GM23338 (cell line): ENCODE data around the gene DOCK4. TPM values are rescaled to one million over a fixed set of nuclear protein-coding genes. Genes with fewer than 3 reads are reported as not detected.

ENCODE experiments used
- ATAC-seq: fragments of 200-7000 bp; cut with Tn5 transposase; 3 replicates; pipeline ENCODE4 v1.9.1; 2020
- DNase-seq: peaks from one replicate; pipeline ENCODE4 v3.0.0-alpha.2; 2015; ENCODE audit warnings: low spot score
- H2AFZ ChIP-seq: fragments of 200-600 bp; sonication (generic); 2 replicates; pipeline ENCODE4 v1.8.0; 2016; ENCODE audit warnings: antibody characterized with exemption, mild to moderate bottlenecking, moderate library complexity
- H3F3A ChIP-seq: fragments of 200-600 bp; sonication (generic); replicated peaks from 2 replicates; pipeline ENCODE4 v1.8.0; 2017; ENCODE audit warnings: antibody characterized with exemption, mixed run types, low read depth
- H3K27ac ChIP-seq: fragments of 200-600 bp; sonication (generic); 2 replicates; pipeline ENCODE4 v1.6.1; 2016; ENCODE audit warnings: low read depth
- H3K27me3 ChIP-seq: fragments of 200-600 bp; sonication (generic); 2 replicates; pipeline ENCODE4 v1.8.0; 2016; ENCODE audit warnings: mild to moderate bottlenecking, mixed run types, moderate library complexity; ENCODE audit not compliant: insufficient read depth
- H3K36me3 ChIP-seq: fragments of 200-600 bp; sonication (generic); 2 replicates; pipeline ENCODE4 v1.8.0; 2016; ENCODE audit warnings: mild to moderate bottlenecking; ENCODE audit not compliant: insufficient read depth
- H3K4me1 ChIP-seq: fragments of 200-600 bp; sonication (generic); 2 replicates; pipeline ENCODE4 v1.8.0; 2016; ENCODE audit warnings: mild to moderate bottlenecking, moderate library complexity; ENCODE audit not compliant: insufficient read depth
- H3K4me2 ChIP-seq: fragments of 200-600 bp; sonication (generic); 2 replicates; pipeline ENCODE4 v1.7.1; 2017; ENCODE audit warnings: mixed run types
- H3K4me3 ChIP-seq: fragments of 200-600 bp; sonication (generic); 2 replicates; pipeline ENCODE4 v1.6.1; 2016; ENCODE audit warnings: mixed run types
- H3K79me2 ChIP-seq: fragments of 200-600 bp; sonication (generic); replicated peaks from 2 replicates; pipeline ENCODE4 v1.8.0; 2017; ENCODE audit warnings: mild to moderate bottlenecking; ENCODE audit not compliant: insufficient read depth
- H3K9me2 ChIP-seq: fragments of 200-600 bp; sonication (generic); 2 replicates; pipeline ENCODE4 v1.8.0; 2017; ENCODE audit not compliant: insufficient read depth
- H4K20me1 ChIP-seq: fragments of 200-600 bp; sonication (generic); replicated peaks from 2 replicates; pipeline ENCODE4 v1.8.0; 2017; ENCODE audit warnings: mild to moderate bottlenecking; ENCODE audit not compliant: insufficient read depth
- H3K27ac Mint-ChIP-seq: 2 replicates; pipeline ENCODE4 v1.8.0; 2020; ENCODE audit warnings: inconsistent platforms, mild to moderate bottlenecking, moderate library complexity, mixed read lengths
- H3K27me3 Mint-ChIP-seq: 3 replicates; pipeline ENCODE4 v1.8.0; 2022; ENCODE audit warnings: low read depth, mild to moderate bottlenecking, moderate library complexity, mixed read lengths, inconsistent platforms; ENCODE audit not compliant: insufficient read depth, poor library complexity
- H3K36me3 Mint-ChIP-seq: 3 replicates; pipeline ENCODE4 v1.8.0; 2021; ENCODE audit warnings: low read depth, mild to moderate bottlenecking, inconsistent platforms, moderate library complexity, mixed read lengths
- H3K4me1 Mint-ChIP-seq: 3 replicates; pipeline ENCODE4 v1.8.0; 2020; ENCODE audit warnings: mild to moderate bottlenecking, inconsistent platforms, mixed read lengths
- H3K4me3 Mint-ChIP-seq: 3 replicates; pipeline ENCODE4 v1.8.0; 2021; ENCODE audit warnings: moderate library complexity, mild to moderate bottlenecking, inconsistent platforms, mixed read lengths
- H3K9me3 Mint-ChIP-seq: 3 replicates; pipeline ENCODE4 v1.8.0; 2020; ENCODE audit warnings: moderate library complexity, mild to moderate bottlenecking, inconsistent platforms, mixed read lengths
- CREB1 ChIP-seq: fragments of 250-450 bp; sonication (Bioruptor Pico); IDR thresholded peaks from 2 replicates; pipeline ENCODE4 v1.5.0; 2020; ENCODE audit warnings: low read depth, mild to moderate bottlenecking, moderate library complexity
- ETS1 ChIP-seq: IDR thresholded peaks from 2 replicates; pipeline ENCODE4 v1.6.1; 2016; ENCODE audit warnings: antibody characterized with exemption
- EZH2phosphoT487 ChIP-seq: fragments of 200-600 bp; sonication (generic); IDR thresholded peaks from one replicate; pipeline ENCODE4 v1.8.1; 2018; ENCODE audit warnings: antibody characterized with exemption; ENCODE audit not compliant: unreplicated experiment
- NANOG ChIP-seq: IDR thresholded peaks from 2 replicates; pipeline ENCODE4 v1.6.1; 2016; ENCODE audit warnings: antibody characterized with exemption, borderline replicate concordance
- POLR2AphosphoS5 ChIP-seq: IDR thresholded peaks from 2 replicates; pipeline ENCODE4 v1.6.1; 2016; ENCODE audit warnings: antibody characterized with exemption, low read depth
- REST ChIP-seq: IDR thresholded peaks from one replicate; pipeline ENCODE4 v1.6.1; 2018; ENCODE audit warnings: antibody characterized with exemption; ENCODE audit not compliant: unreplicated experiment
- ZNF462 ChIP-seq: fragments of 250-450 bp; sonication (Bioruptor Pico); IDR thresholded peaks from 2 replicates; pipeline ENCODE4 v1.5.0; 2020; ENCODE audit warnings: mild to moderate bottlenecking, moderate library complexity
- polyA plus RNA-seq: library from polyadenylated mRNA; unstranded; fragments of >200 nt; fragmentation: Nextera tagmentation; extraction: Ambion mirVana; gene quantifications from 2 replicates; pipeline ENCODE4 v1.2.1, GENCODE V29; 2016
- total RNA-seq: library from RNA; depleted of rRNA; stranded (reverse); fragments of >200 nt; shearing (Covaris generic); gene quantifications from 2 replicates; pipeline ENCODE4 v1.2.3, GENCODE V29; 2014

The DOCK4 gene
- total and polyA plus RNA-seq, 2 experiments from 2014 or later: 6.3 to 33.8 TPM

- TF ChIP-seq ZNF462 (CRISPR knock-in tag): no peak
Measured at GRCh38 chr7:111750228-111750627, 456.0 kb downstream of the DOCK4 start (continued).

- TF ChIP-seq ETS1 (no peak), NANOG (no peak), POLR2AphosphoS5 (no peak), REST (no peak), EZH2phosphoT487 (no peak), CREB1 (CRISPR knock-in tag) (no peak)
- H3K27ac Mint-ChIP-seq: no peak overlapping the region
- DNase-seq (no peak), ATAC-seq (no peak)
- no peak overlapping the region for H3K4me2 ChIP-seq
- no peak overlapping the region for H3K27ac ChIP-seq
- no peak overlapping the region for H3K4me3 ChIP-seq
- peaks cover 16% of the 10 kb centered on the region for H3K36me3 Mint-ChIP-seq
- H3K79me2 ChIP-seq: no peaks in the 10 kb centered on the region
- no peaks in the 10 kb centered on the region for H3K4me1 ChIP-seq
- H3K9me3 Mint-ChIP-seq: no peaks in the 10 kb centered on the region
- no peaks in the 10 kb centered on the region for H3F3A ChIP-seq
- no peak overlapping the region for H2AFZ ChIP-seq
- H3K4me1 Mint-ChIP-seq: no peaks in the 10 kb centered on the region; the same call in 2 of the 3 replicates
- H3K4me3 Mint-ChIP-seq: no peak overlapping the region
- H4K20me1 ChIP-seq: no peaks in the 10 kb centered on the region
- H3K9me2 ChIP-seq: peaks cover 4% of the 10 kb centered on the region; the same call in 1 of the 2 replicates
- no peaks in the 10 kb centered on the region for H3K27me3 ChIP-seq
- no peaks in the 10 kb centered on the region for H3K36me3 ChIP-seq
- no peaks in the 10 kb centered on the region for H3K27me3 Mint-ChIP-seq
Measured at GRCh38 chr7:111749625-111750024, 456.6 kb downstream of the DOCK4 start.
